GM21367 (cell line): Measurements from ENCODE around the gene NPLOC4.
"Not testable (repeated sequence)": the region's sequence is repeated elsewhere in the genome, so short reads cannot be mapped to it uniquely, and the experiment has no call there.

Source experiments
- ATAC-seq: cut with Tn5 transposase; IDR thresholded peaks from one replicate; pipeline ENCODE4 v1.9.1; 2021; ENCODE audit not compliant: unreplicated experiment

Gene NPLOC4

GRCh38 chr17:81636505-81637288 lies at the start of gene NPLOC4, which contains the start of gene TSPAN10:
Gene NPLOC4 (minus strand): TSS chr17:81637112. CDS start chr17:81636930, 182 bp downstream.
Gene TSPAN10 (plus strand): TSS chr17:81637196. CDS start chr17:81642413, 5,217 bp downstream.
- ATAC-seq: peak; percentile 70

DNA sequence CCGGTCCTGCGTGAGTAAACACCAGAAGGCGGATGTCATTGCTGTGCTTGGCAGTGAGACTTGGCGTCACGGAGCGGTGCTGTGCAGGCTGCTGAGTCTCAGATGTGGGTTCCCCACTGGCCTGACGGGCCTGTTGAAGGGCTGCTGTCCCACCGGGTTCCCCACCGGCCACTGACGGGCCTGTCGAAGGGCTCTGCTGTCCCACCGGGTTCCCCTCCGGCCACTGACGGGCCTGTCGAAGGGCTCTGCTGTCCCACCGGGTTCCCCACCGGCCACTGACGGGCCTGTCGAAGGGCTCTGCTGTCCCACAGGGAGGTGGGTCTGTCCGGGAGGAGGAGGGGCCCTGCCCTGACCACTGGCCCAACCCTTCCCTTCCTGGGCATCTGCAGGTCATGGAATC lies 49.7 kb upstream of the NPLOC4 start:
- ATAC-seq: no peak

GRCh38 chr17:81685108-81685507 lies 48.2 kb upstream of the NPLOC4 start:
- ATAC-seq: no peak

- ATAC-seq: no peak
These were observed 47.6 kb upstream of the NPLOC4 start for GRCh38 chr17:81684442-81684911.

- peak; percentile 78 for ATAC-seq
These were observed 46.9 kb upstream of the NPLOC4 start, which contains the start of the genes ARL16 and HGS for GRCh38 chr17:81683584-81684441. Gene ARL16 (minus strand): TSS chr17:81683797. CDS start chr17:81683753, 44 bp downstream. Gene HGS (plus strand): TSS chr17:81684011. CDS start chr17:81684067, 56 bp downstream.

DNA sequence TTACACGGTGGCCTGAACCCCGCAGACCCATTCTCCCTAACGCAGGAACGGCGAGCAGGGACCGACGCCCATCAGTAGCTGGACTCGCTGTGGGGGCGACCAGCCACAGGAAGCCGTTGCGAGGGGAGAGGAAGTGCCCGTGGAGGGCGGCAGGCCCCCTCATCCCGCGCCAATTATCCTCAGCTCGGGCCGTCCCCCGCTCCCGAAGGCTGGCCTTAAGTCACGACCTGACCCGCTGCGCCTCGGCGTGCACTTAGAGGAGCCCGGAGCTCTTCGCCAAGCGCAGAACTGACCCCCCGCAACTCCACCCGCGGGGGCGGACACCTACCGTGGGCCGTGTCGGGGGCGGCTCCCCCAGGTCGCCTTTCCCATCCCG lies 46.3 kb upstream of the NPLOC4 start:
- ATAC-seq: no peak

DNA sequence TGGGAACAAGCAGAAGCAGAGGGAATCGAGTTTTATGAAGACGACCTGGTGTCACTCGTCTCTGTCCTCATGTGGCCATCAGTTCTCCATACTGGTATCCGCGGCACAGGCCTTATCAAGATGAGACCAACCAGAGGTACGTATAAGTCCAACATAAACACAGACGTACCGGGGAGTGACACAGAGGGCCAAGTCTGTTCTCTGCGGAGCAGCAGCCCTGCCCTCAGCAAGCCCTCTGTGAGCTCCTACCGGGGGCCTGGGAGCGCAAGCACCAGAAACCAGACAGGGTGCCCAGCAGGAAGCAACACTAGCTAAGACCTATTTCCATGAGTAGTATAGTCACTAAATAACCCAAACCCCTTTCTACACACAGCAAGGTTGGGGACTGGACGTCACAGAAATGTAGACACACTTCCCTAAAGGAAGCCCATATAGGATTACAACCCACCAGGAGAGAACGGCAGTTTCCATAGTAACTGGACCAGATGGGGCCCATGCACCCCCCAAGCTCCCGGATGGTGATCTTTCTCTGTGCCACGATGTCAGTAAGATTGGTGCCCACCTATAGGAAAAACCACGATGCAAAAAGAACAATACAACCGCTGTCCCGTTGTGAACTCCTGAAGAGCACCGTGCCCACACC lies 45.8 kb upstream of the NPLOC4 start:
- ATAC-seq: no peak

DNA sequence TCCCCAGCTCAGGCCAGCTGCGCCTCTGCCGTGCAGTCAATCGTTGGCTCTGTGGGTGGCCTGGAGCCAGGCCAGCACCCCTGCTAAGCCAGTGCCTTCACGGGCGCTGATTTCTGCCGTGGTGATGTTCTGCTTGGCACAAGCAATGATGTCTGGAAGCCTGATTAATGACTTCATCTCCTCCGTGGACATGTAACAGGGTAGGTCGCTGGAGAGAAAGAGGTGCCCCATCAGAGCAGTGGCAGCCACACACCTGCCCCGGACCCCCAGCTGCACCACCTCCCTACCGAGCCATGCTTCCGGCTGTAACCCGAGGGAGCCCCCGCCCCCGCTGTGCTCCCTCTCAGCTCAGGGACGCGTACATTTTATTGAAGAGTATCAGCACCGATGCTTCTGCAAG lies 44.8 kb upstream of the NPLOC4 start:
- ATAC-seq: no peak

- no peak for ATAC-seq
These were observed 43.2 kb upstream of the NPLOC4 start for GRCh38 chr17:81680150-81680549.

DNA sequence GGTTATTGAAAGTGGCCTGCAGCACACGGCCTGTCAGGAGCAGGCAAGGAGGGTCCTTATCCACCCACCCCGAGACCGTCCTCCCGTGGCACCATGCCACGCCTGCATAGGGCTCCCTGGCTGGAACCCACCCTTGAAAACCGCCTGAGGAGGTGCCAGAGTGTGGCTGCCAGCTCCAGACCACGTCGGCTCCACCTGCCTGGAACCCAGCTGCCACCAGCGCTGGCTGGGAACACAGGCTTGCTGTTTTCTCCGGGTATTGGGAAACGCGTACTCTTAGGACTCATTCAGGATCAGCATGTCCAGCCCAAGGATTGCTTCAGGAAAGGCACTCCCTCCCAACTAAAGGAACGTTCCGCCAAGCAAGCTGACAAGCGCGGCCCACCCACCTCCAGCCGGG lies 40.0 kb upstream of the NPLOC4 start:
- ATAC-seq: no peak

GRCh38 chr17:81675515-81676221 lies 38.8 kb upstream of the NPLOC4 start:
- ATAC-seq: not testable (repeated sequence)

DNA sequence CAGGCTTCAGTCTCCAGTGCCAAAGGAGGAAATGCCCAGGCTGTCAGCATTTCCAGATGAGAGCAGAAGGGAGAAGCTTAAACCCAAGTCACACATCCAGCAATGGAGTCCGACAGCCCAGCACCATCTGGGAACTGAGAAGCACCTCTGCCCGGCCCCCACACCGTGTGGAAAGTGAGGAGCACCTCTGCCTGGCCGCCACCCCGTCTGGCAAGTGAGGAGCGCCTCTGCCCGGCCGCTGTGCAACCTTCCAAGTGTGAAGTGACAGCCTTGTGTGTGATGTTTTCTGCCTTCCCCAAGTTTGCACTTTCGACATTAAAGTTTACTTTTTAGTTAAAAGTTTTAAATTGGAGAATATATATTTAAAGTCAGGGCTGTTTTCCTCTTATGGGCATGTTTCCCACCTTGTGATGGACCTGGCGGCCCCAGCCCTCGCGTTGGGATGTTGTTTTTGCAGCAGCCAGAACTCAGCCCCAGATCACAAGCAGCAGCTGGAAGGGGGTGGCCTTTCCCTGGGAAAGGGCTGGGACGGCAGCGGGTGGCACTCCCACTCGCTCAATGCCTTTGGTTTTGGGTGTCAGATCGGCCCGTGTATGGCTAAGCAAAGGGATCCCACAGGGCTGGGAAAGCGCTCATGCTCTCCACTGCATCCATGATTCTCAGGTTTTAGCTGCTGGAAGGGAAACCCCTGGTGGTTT lies 36.8 kb upstream of the NPLOC4 start:
- ATAC-seq: no peak

- no peak for ATAC-seq
These were observed 36.0 kb upstream of the NPLOC4 start for GRCh38 chr17:81672954-81673353.

GRCh38 chr17:81672504-81672903 lies 35.6 kb upstream of the NPLOC4 start:
- ATAC-seq: no peak

DNA sequence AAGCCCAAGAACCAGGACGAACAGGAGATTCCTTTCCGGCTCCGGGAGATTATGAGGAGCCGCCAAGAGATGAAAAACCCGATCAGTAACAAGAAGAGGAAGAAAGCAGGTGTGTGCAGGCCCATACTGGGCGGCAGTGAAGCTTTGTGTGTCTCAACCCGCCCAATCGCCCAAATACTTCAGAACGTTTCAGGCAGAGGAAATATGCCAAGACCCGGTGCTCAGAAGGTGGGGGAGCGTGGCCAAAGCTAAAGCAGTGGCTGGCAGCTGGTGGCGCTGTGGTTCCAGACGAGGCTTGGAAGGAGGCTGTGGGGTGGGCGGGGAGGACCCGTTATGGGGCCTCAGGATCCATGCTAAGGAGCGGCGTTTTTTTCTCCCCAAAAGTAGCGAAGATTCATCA lies 30.8 kb upstream of the NPLOC4 start:
- ATAC-seq: no peak

- peak; percentile 80 for ATAC-seq
These were observed 29.7 kb upstream of the NPLOC4 start, which contains the start of the genes CCDC137 and OXLD1 for GRCh38 chr17:81666342-81667191. Gene CCDC137 (plus strand): TSS chr17:81666737. CDS start chr17:81666767, 30 bp downstream. Gene OXLD1 (minus strand): TSS chr17:81666605. CDS start chr17:81666577, 28 bp downstream.

DNA sequence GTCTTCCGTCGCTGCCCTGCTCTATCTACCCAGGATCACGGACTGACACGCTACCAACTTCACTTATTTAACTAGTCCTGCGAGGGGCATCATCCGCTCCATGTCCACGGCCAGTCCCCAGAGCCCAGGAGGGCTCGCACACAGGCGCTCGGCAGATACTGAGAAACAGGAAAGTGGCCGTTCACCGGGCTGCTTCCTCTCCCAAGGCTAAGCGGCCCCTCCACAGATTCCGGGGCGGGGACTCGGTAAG lies 29.1 kb upstream of the NPLOC4 start:
- ATAC-seq: peak; percentile 9

- ATAC-seq: no peak
These were observed 28.5 kb upstream of the NPLOC4 start for GRCh38 chr17:81665205-81666091.
